ENCODE results near the gene CETN3. TPM values are rescaled to one million over a fixed set of nuclear protein-coding genes. Genes with fewer than 3 reads are reported as not detected.

The CETN3 gene
- total and polyA plus RNA-seq, 2 of the 8 experiments (the other 6 are each of a cell fraction or from before 2014, with no cell fraction given), result 4.8 to 43.8 TPM

GRCh38 chr5:90359073-90359920, 50.3 kb downstream of the CETN3 start:
- H3K4me2 ChIP-seq (ENCODE audit: insufficient read depth in 1 of 2, low read depth in 2 of 2, low read length in 2 of 2), result no peak overlapping the region
- no peaks in the 10 kb centered on the region for H3K23me2 ChIP-seq (ENCODE audit: low read depth, low read length)
- H3K9me3 ChIP-seq (ENCODE audit: insufficient read depth in 2 of 2, low read depth in 1 of 2, low read length in 1 of 2), result no peaks in the 10 kb centered on the region
- H3K4me1 ChIP-seq (replicated peaks in 1 of 4; ENCODE audit: control insufficient read depth in 3 of 4, insufficient read depth in 4 of 4, low read length in 3 of 4), result peaks cover 0 to 2% (median under 1%) of the 10 kb centered on the region in 4 experiments; a peak in 1 of 7 replicates
- H3K79me1 ChIP-seq (ENCODE audit: low read depth, low read length), result no peaks in the 10 kb centered on the region
- no peak overlapping the region for H3K56ac ChIP-seq (replicated peaks; ENCODE audit: insufficient read length, low read depth, low read length)
- no peak for FAIRE-seq
- peak overlapping the region; percentile 93 for H2AFZ ChIP-seq (ENCODE audit: low read length)
- POLR2A ChIA-PET (ENCODE audit: partially characterized antibody), result no interaction called here
- H3K79me2 ChIP-seq (ENCODE audit: control insufficient read depth in 1 of 2, insufficient read depth in 2 of 2, low read length in 2 of 2), result no peaks in the 10 kb centered on the region
- H2BK15ac ChIP-seq (ENCODE audit: low read length), result no peak overlapping the region
- no peaks in the 10 kb centered on the region for H3K27me3 ChIP-seq (replicated peaks in 1 of 4; ENCODE audit: control insufficient read depth in 3 of 4, extremely low read depth in 1 of 4, insufficient read depth in 3 of 4, low read length in 3 of 4)
- H3K4me3 ChIP-seq (ENCODE audit: extremely low read depth in 1 of 4, insufficient read depth in 2 of 4, low read depth in 3 of 4, low read length in 4 of 4), result no peak overlapping the region
- no peaks in the 10 kb centered on the region for H4K20me1 ChIP-seq (replicated peaks in 1 of 2; ENCODE audit: control insufficient read depth in 1 of 2, insufficient read depth in 2 of 2, low read length in 2 of 2)
- H3K36me3 ChIP-seq (ENCODE audit: control insufficient read depth in 2 of 4, insufficient read depth in 4 of 4, low read length in 3 of 4), result no peaks in the 10 kb centered on the region
- no peak overlapping the region for H3K9ac ChIP-seq (replicated peaks in 1 of 4; ENCODE audit: extremely low read depth in 1 of 4, low read depth in 3 of 4, low read length in 3 of 4)
- H2AK5ac ChIP-seq (ENCODE audit: low read depth, low read length), result no peak overlapping the region
- WGBS, 2 experiments (ENCODE audit: extremely low coverage in 1 of 2, insufficient coverage in 1 of 2, insufficient read length in 1 of 2, insufficient replicate concordance in 2 of 2, low coverage in 1 of 2, low lambda C conversion rate in 2 of 2, missing lambda C conversion rate in 1 of 2), result 83% methylated on average over 7 of the region's 7 CpGs; no CpG with 5 or more reads in 1 of the 2 experiments
- no peak overlapping the region for H4K5ac ChIP-seq (ENCODE audit: insufficient read length, low read depth, low read length)
- H2BK5ac ChIP-seq (ENCODE audit: low read depth, low read length), result no peak overlapping the region
- TF ChIP-seq CREB1 (IDR thresholded peaks at IDR 0.05) (peak; percentile 62; the same call in 1 of the 2 replicates), KDM1A (IDR thresholded peaks at IDR 0.05; ENCODE audit: borderline replicate concordance, low read length) (no peak)
- H2BK12ac ChIP-seq (ENCODE audit: low read depth, low read length), result no peak overlapping the region
- H3K18ac ChIP-seq (ENCODE audit: extremely low read depth, low read length), result no peak overlapping the region
- H3K23ac ChIP-seq (ENCODE audit: insufficient read length), result no peak overlapping the region
- no peak overlapping the region for H4K8ac ChIP-seq (ENCODE audit: extremely low read depth, insufficient read depth, low read length)
- H2BK20ac ChIP-seq (ENCODE audit: low read length), result no peak overlapping the region
- DNase-seq (ENCODE audit: low read depth in 1 of 2, low spot score in 2 of 2), result no peak
- H2BK120ac ChIP-seq (replicated peaks; ENCODE audit: low read depth, low read length), result no peak overlapping the region
- H3K14ac ChIP-seq (ENCODE audit: insufficient read length), result no peak overlapping the region
- peak overlapping the region; percentile 87 for H3K4ac ChIP-seq (replicated peaks; ENCODE audit: insufficient read length, low read depth, low read length)
- H4K91ac ChIP-seq (replicated peaks; ENCODE audit: insufficient read length, low read length), result no peak overlapping the region
- CTCF ChIA-PET (ENCODE audit: partially characterized antibody), result interaction anchor here (1.0 kb wide), 1 partner anchor 14 kb away, joined by 3 read pairs; no protein-coding TSS in a partner anchor
- H3K27ac ChIP-seq (ENCODE audit: low read depth, low read length), result no peak overlapping the region

Measured in H1 (cell line).